Measurements from ENCODE around the gene DUSP3.

DNA sequence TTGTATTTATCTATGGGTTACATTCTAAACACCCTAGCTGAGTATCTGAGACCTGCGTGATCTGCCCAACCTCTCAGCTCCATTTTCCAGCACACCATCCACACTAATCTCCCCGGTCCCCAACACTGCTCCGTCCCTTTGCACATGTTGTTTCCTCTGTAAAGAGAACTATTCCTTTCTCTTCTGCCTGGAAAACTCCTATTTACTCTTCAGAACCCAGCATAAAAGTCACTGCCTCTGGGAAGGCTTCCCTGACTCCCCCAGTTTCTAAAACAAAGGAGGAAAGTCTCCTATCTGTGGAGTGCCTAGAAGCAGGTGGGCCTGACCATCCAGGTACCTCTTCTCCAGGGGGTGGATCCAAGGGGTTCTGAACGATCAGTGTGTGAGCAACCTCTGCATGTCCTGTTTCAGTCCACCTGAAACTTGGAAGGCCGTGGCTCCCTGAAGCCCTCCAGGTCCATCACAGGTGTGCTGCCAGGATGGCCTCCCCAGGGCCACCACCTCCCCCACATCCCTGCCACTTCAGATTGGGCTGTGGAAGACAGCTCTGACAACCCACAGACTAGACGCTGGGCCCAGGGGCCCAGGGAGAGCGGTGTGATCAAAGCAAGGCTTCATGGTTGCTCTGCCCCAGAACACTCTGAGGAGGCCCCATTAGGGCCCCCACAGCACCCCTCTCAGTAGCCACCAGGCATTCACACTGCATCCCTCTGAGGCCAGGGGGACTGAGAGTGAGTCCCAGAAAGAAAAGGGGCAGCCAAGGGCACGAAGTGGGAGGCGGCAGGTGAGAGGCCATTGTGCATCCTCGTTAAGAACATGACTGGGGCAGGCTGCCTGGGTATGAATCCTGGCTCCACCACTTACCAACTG lies 33.9 kb upstream of the DUSP3 start:
- TF ChIP-seq YY1 (IDR thresholded peaks at IDR 0.05; ENCODE audit: insufficient read depth, insufficient read length) (no peak), ZNF274 (IDR thresholded peaks at IDR 0.05; ENCODE audit: low read depth, low read length) (no peak), SUZ12 (IDR thresholded peaks at IDR 0.05; ENCODE audit: extremely low read depth, insufficient read depth, insufficient read length) (no peak)
